HG03097 (cell line): Measurements from ENCODE around the gene DLL1.

Source experiments
- ATAC-seq: cut with Tn5 transposase; IDR thresholded peaks from one replicate; pipeline ENCODE4 v1.9.1; 2021; ENCODE audit not compliant: unreplicated experiment, low FRiP score

Gene DLL1

GRCh38 chr6:170253226-170253909 lies 37.5 kb downstream of the DLL1 start:
- no peak for ATAC-seq

GRCh38 chr6:170251776-170252571 lies 38.9 kb downstream of the DLL1 start:
- ATAC-seq: no peak

- ATAC-seq: no peak
These were observed 39.7 kb downstream of the DLL1 start for GRCh38 chr6:170250981-170251775.

- ATAC-seq: no peak
These were observed 40.4 kb downstream of the DLL1 start for GRCh38 chr6:170250455-170250854.

- no peak for ATAC-seq
These were observed 41.1 kb downstream of the DLL1 start for GRCh38 chr6:170249817-170250216.

- ATAC-seq: no peak
These were observed 41.8 kb downstream of the DLL1 start for GRCh38 chr6:170248861-170249600.

GRCh38 chr6:170248111-170248805 lies 42.6 kb downstream of the DLL1 start:
- ATAC-seq: no peak

- ATAC-seq: no peak
These were observed 43.6 kb downstream of the DLL1 start for GRCh38 chr6:170247178-170247701.

GRCh38 chr6:170245475-170245992 lies 45.3 kb downstream of the DLL1 start:
- ATAC-seq: no peak

- no peak for ATAC-seq
These were observed 46.0 kb downstream of the DLL1 start for GRCh38 chr6:170244721-170245474.

- no peak for ATAC-seq
These were observed 47.0 kb downstream of the DLL1 start for GRCh38 chr6:170243791-170244291.

- ATAC-seq: no peak
These were observed 47.5 kb downstream of the DLL1 start for GRCh38 chr6:170243386-170243785.

- no peak for ATAC-seq
These were observed 51.9 kb downstream of the DLL1 start for GRCh38 chr6:170238741-170239565.

- ATAC-seq: no peak
These were observed 52.7 kb downstream of the DLL1 start for GRCh38 chr6:170237999-170238740.

GRCh38 chr6:170236131-170236836 lies 54.6 kb downstream of the DLL1 start:
- no peak for ATAC-seq

- no peak for ATAC-seq
These were observed 55.3 kb downstream of the DLL1 start for GRCh38 chr6:170235391-170236125.
